Heart left ventricle (tissue), 16 donors: ENCODE data around the gene ZNF366. TPM values are rescaled to one million over a fixed set of nuclear protein-coding genes. Genes with fewer than 3 reads are reported as not detected.

Source experiments
- ATAC-seq, 4 donors: fragments of 200-7000 bp; cut with Tn5 transposase; one replicate each; pipeline ENCODE4 v1.9.1; 2020 to 2022; ENCODE audit warnings: moderate library complexity in 4 of 4, mild to moderate bottlenecking in 3 of 4, moderate number of reproducible peaks in 1 of 4
- DNase-seq, 5 donors: peaks; one replicate each; pipeline ENCODE4 v3.0.0-alpha.2; 2020
- H3K27ac ChIP-seq, 12 donors: fragments of 200-600 bp; sonication (generic) in 4 of 12; one replicate each; pipeline versions ENCODE4 v1.5.0 to v1.8.0; 2016 to 2022; ENCODE audit warnings: mild to moderate bottlenecking in 2 of 12
- H3K27me3 ChIP-seq, 9 donors: fragments of 200-600 bp; sonication (generic) in 2 of 9; one replicate each; pipeline versions ENCODE4 v1.5.1 to v1.8.0; 2016 to 2022; ENCODE audit warnings: mild to moderate bottlenecking in 3 of 9
- H3K36me3 ChIP-seq, 9 donors: fragments of 200-600 bp; sonication (generic) in 2 of 9; one replicate each; pipeline versions ENCODE4 v1.5.0 to v1.8.0; 2018 to 2022; ENCODE audit warnings: mild to moderate bottlenecking in 2 of 9
- H3K4me1 ChIP-seq, 12 donors: fragments of 200-600 bp; sonication (generic) in 4 of 12; one replicate each; pipeline versions ENCODE4 v1.5.0 to v1.8.0; 2016 to 2022; ENCODE audit warnings: mild to moderate bottlenecking in 3 of 12
- H3K4me3 ChIP-seq, 12 donors: fragments of 200-600 bp; sonication (generic) in 4 of 12; one replicate each; pipeline versions ENCODE4 v1.5.0 to v1.8.0; 2017 to 2022; ENCODE audit warnings: mild to moderate bottlenecking in 9 of 12, moderate library complexity in 4 of 12
- H3K9me3 ChIP-seq, 12 donors: fragments of 200-600 bp; sonication (generic) in 4 of 12; one replicate each; pipeline versions ENCODE4 v1.5.0 to v1.8.0; 2016 to 2022; ENCODE audit warnings: mild to moderate bottlenecking in 1 of 12
- CTCF ChIP-seq, 12 donors: fragments of 200-600 bp; sonication (generic) in 4 of 12; IDR thresholded peaks; one replicate each; pipeline versions ENCODE4 v1.5.0 to v1.8.0; 2018 to 2022; ENCODE audit warnings: antibody characterized with exemption in 12 of 12, mild to moderate bottlenecking in 5 of 12
- POLR2A ChIP-seq, 2 donors: fragments of 450-650 bp; IDR thresholded peaks; one replicate each; pipeline ENCODE4 v1.6.1; 2017; ENCODE audit warnings: antibody characterized with exemption in 2 of 2, mild to moderate bottlenecking in 2 of 2, moderate library complexity in 2 of 2
- WGBS, 4 donors: extraction: QIAGEN DNeasy Blood & Tissue Kit in 2 of 4; methylation state at CpG; one replicate each; pipeline versions ENCODE4 v1.1.5 to v1.1.7; 2013 to 2018; 5-methylcytosine and 5-hydroxymethylcytosine counted together
- intact Hi-C, 10 donors: fragments of 100-400 bp; cut with DNase I; formaldehyde crosslinking; loops; one replicate each; pipeline versions ENCODE4 v1.11.1 to v1.14.2; 2022
- polyA plus RNA-seq, 2 donors: library from polyadenylated mRNA; stranded (reverse); fragments of 200-250 nt; gene quantifications; one replicate each; pipeline ENCODE4 v1.2.3, GENCODE V29; 2013
- total RNA-seq, 9 donors: library from RNA; depleted of rRNA in 2 of 9; stranded (reverse); fragments of >200 nt in 2 of 9; fragmentation: NEBNext Ultra II Directional in 3 of 9; extraction: Animal tissue kit (Norgen Biotek cat#: 25700) in 3 of 9; gene quantifications; one replicate each; pipeline versions ENCODE4 v1.1.0 to v1.2.4, GENCODE V29; 2016 to 2023
- donor health status: ischemic (EF 13 %, LVEDD 7.1; RV severe dilation, severe dysfunction).
- donor health status: healthy with polysubstance abuse.
- donor health status: DM: no; HTN: yes; CAD: no.
- donor health status: DM: no; HTN: no; CAD: no.
- donor health status: ischemic (EF 25% LVEDD 6.9; RV normal size, moderate dysfunction).
- donor health status: ischemic (EF 25% LVEDD 5.7; RV mildly dilated, moderate dysfunction).
- donor health status: healthy.
- donor health status: DM: yes; HTN: yes; CAD: no.
- donor health status: ischemic (EF 35%, LVEDD 5.7; RV mildly dilated, moderate dysfunction).
- donor health status: nonischemic (EF 11% LVEDD 7.7; RV severe dilation, severe dysfunction).
- donor health status: DM: yes; HTN: yes; CAD: no.
- donor health status: PGD.
- donor health status: ischemic (EF 29% LVEDD 5.4; RV normal size, mild dysfunction).
- donor health status: nonischemic (EF 23%, LVEDD 6.1; RV moderate dilation, normal function).

The ZNF366 gene
- total and polyA plus RNA-seq, 11 donors: 2.1 to 18.5 (median 5.5) TPM

GRCh38 chr5:72400950-72401349, 106.3 kb downstream of the ZNF366 start:
- H3K4me3 ChIP-seq: no peak overlapping the region
- peaks cover 0 to 34% (median 12%) of the 10 kb centered on the region in 12 donors for H3K4me1 ChIP-seq
- H3K27ac ChIP-seq: no peak overlapping the region
- H3K36me3 ChIP-seq: no peaks in the 10 kb centered on the region
- H3K9me3 ChIP-seq: peaks cover 0 to 25% (median 13%) of the 10 kb centered on the region in 12 donors
- 0 to 95% (median 60%) methylated on average over 1 of the region's 1 CpG for WGBS, 4 donors
- TF ChIP-seq CTCF (IDR thresholded peaks at IDR 0.05) (no peak), POLR2A (IDR thresholded peaks at IDR 0.05) (no peak)
- ATAC-seq (no peak), DNase-seq (no peak)
- no peaks in the 10 kb centered on the region for H3K27me3 ChIP-seq
- intact Hi-C loops: loop anchor here in 1 of 10 donors (10.0 kb wide), 1 partner anchor 54 kb away; no protein-coding TSS in a partner anchor

- ATAC-seq (no peak), DNase-seq (no peak)
- Histone ChIP-seq H3K4me1 (peaks cover 0 to 41% (median 8%) of the 10 kb centered on the region in 12 donors), H3K27ac (no peak overlapping the region), H3K4me3 (no peak overlapping the region), H3K9me3 (peaks cover 0 to 25% (median 13%) of the 10 kb centered on the region in 12 donors), H3K27me3 (no peaks in the 10 kb centered on the region), H3K36me3 (no peaks in the 10 kb centered on the region)
- TF ChIP-seq CTCF (IDR thresholded peaks at IDR 0.05) (no peak), POLR2A (IDR thresholded peaks at IDR 0.05) (no peak)
- intact Hi-C loops: loop anchor here in 1 of 10 donors (10.0 kb wide), 1 partner anchor 107 kb away; the partner anchor contains the start of gene ZNF366
- 82 to 89% (median 87%) methylated on average over 6 of the region's 6 CpGs for WGBS, 4 donors
Measured at GRCh38 chr5:72397836-72398235, 109.4 kb downstream of the ZNF366 start.

GRCh38 chr5:72394688-72395087, 112.5 kb downstream of the ZNF366 start:
- H3K4me1 ChIP-seq: peaks cover 0 to 56% (median 18%) of the 10 kb centered on the region in 12 donors
- ATAC-seq (peak in 2 of 4 donors; percentile 18 to 21), DNase-seq (no peak)
- H3K4me3 ChIP-seq: no peak overlapping the region
- peak in 10 of 12 donors; percentile 14 to 52 (median 31) for TF ChIP-seq CTCF (IDR thresholded peaks at IDR 0.05)
- no peak for TF ChIP-seq POLR2A (IDR thresholded peaks at IDR 0.05)
- intact Hi-C loops: loop anchor here in 1 of 10 donors (5.0 to 10.0 kb wide), 2 partner anchors 33 to 110 kb away; partner anchors contain the start of gene ZNF366
- H3K27me3 ChIP-seq: no peaks in the 10 kb centered on the region
- H3K27ac ChIP-seq: no peak overlapping the region
- WGBS, 4 donors: 34 to 57% (median 41%) methylated on average over 2 of the region's 2 CpGs
- no peaks in the 10 kb centered on the region for H3K9me3 ChIP-seq
- no peaks in the 10 kb centered on the region for H3K36me3 ChIP-seq

GRCh38 chr5:72393052-72393451, 114.2 kb downstream of the ZNF366 start:
- Histone ChIP-seq H3K9me3 (no peaks in the 10 kb centered on the region), H3K4me3 (no peak overlapping the region), H3K27ac (peak overlapping the region in 11 of 12 donors; percentile 24 to 89 (median 69)), H3K4me1 (peaks cover 0 to 53% (median 21%) of the 10 kb centered on the region in 12 donors), H3K36me3 (no peaks in the 10 kb centered on the region), H3K27me3 (no peaks in the 10 kb centered on the region)
- DNase-seq (no peak), ATAC-seq (no peak)
- TF ChIP-seq CTCF (IDR thresholded peaks at IDR 0.05) (no peak), POLR2A (IDR thresholded peaks at IDR 0.05) (no peak)
- intact Hi-C loops: loop anchor here in 1 of 10 donors (5.0 to 10.0 kb wide), 2 partner anchors 34 to 112 kb away; partner anchors contain the start of gene ZNF366

Other genes with a start within 250 kb of the ZNF366 start
- 10 to 100 TPM; 58.3 to 94.1 (median 74.4) TPM for gene MRPS27, start 187.2 kb downstream of the ZNF366 start, total RNA-seq
- 10 to 100 TPM; 31.9 to 63.6 TPM for gene MRPS27, start 187.2 kb downstream of the ZNF366 start, polyA plus RNA-seq
- 10 to 100 TPM in 8 of 9 donors, 1 to 10 TPM in 1; 7.3 to 21.5 (median 16.1) TPM for gene PTCD2, start 187.0 kb downstream of the ZNF366 start, total RNA-seq
- 1 to 10 TPM; 5.3 to 6.7 TPM for gene PTCD2, start 187.0 kb downstream of the ZNF366 start, polyA plus RNA-seq